PC-9 (cell line): ENCODE results near the gene RASIP1.

Experiments
- CTCF ChIP-seq: fragments of 200-600 bp; sonication (generic); conservative IDR thresholded peaks from 2 replicates; pipeline ENCODE4 v1.6.1; 2017; ENCODE audit warnings: mixed run types, antibody characterized with exemption, mild to moderate bottlenecking, moderate library complexity
- EZH2 ChIP-seq: fragments of 200-600 bp; sonication (generic); IDR thresholded peaks from 2 replicates; pipeline ENCODE4 v1.8.0; 2017; ENCODE audit warnings: antibody characterized with exemption, low read depth

GRCh38 chr19:48779636-48780035 is 39.2 kb upstream of the RASIP1 start:
- TF ChIP-seq CTCF: no peak
- TF ChIP-seq EZH2: no peak
